Panc1 (cell line): ENCODE measurements around the gene COTL1. TPM values are rescaled to one million over a fixed set of nuclear protein-coding genes. Genes with fewer than 3 reads are reported as not detected.
"Not testable (repeated sequence)": the region's sequence is repeated elsewhere in the genome, so short reads cannot be mapped to it uniquely, and the experiment has no call there.

Experiments
- ATAC-seq: fragments of 200-7000 bp; cut with Tn5 transposase; 2 replicates; pipeline ENCODE4 v1.9.1; 2020; ENCODE audit warnings: mild to moderate bottlenecking, moderate library complexity
- BruUV-seq: library from RNA; stranded (reverse); fragments of 400-500 nt; replicated peaks from 2 replicates; lab custom pipeline; 2021; lab: Mats Ljungman, UMichigan
- CTCF ChIA-PET: fragments of 300-600 bp; sonication (Branson Sonifier 250); formaldehyde crosslinking; loops from one replicate; lab custom pipeline; 2022; ENCODE audit warnings: antibody characterized with exemption; lab: Charles Lee
- POLR2A ChIA-PET: fragments of 300-600 bp; sonication (Branson Sonifier 250); formaldehyde crosslinking; loops from one replicate; lab custom pipeline; 2022; ENCODE audit warnings: antibody characterized with exemption; lab: Charles Lee
- DNase-seq: peaks from one replicate; pipeline ENCODE4 v3.0.0-alpha.2; 2010; ENCODE audit warnings: low read depth, low spot score
- H3K27ac ChIP-seq: 2 replicates; pipeline ENCODE4 v1.5.1; 2011; ENCODE audit warnings: mild to moderate bottlenecking, low read length, inconsistent platforms
- H3K27me3 ChIP-seq: fragments of 200-500 bp; sonication (Bioruptor generic); 2 replicates; pipeline ENCODE4 v1.6.0; 2014; ENCODE audit warnings: low read length, inconsistent platforms; ENCODE audit not compliant: control insufficient read depth, insufficient read depth
- H3K36me3 ChIP-seq: fragments of 200-500 bp; sonication (Bioruptor generic); 2 replicates; pipeline ENCODE4 v1.5.1; 2014; ENCODE audit warnings: inconsistent platforms, mild to moderate bottlenecking, low read length, moderate library complexity; ENCODE audit not compliant: control insufficient read depth, insufficient read depth
- H3K4me1 ChIP-seq: 2 replicates; pipeline ENCODE4 v1.5.1; 2011; ENCODE audit warnings: inconsistent platforms, mild to moderate bottlenecking, low read length, moderate library complexity; ENCODE audit not compliant: control insufficient read depth, insufficient read depth
- H3K4me3 ChIP-seq, 2 experiments: 2 replicates each; pipeline ENCODE4 v1.5.1; 2011 to 2012; ENCODE audit warnings: low read depth in 2 of 2, low read length in 2 of 2, mild to moderate bottlenecking in 2 of 2, inconsistent platforms in 1 of 2, moderate library complexity in 1 of 2
- H3K9me3 ChIP-seq: fragments of 200-500 bp; sonication (Bioruptor generic); 2 replicates; pipeline ENCODE4 v1.5.1; 2014; ENCODE audit warnings: low read depth, mild to moderate bottlenecking, inconsistent platforms, low read length, moderate library complexity; ENCODE audit not compliant: control insufficient read depth, insufficient read depth
- CTCF ChIP-seq: fragments of 450-650 bp; IDR thresholded peaks from 2 replicates; pipeline ENCODE4 v1.5.1; 2017; ENCODE audit warnings: mild to moderate bottlenecking
- POLR2AphosphoS5 ChIP-seq: IDR thresholded peaks from 2 replicates; pipeline ENCODE4 v1.6.1; 2012; ENCODE audit warnings: mild to moderate bottlenecking, low read depth, low read length, moderate library complexity
- REST ChIP-seq, 2 experiments: IDR thresholded peaks; 2 replicates each; pipeline ENCODE4 v1.6.1; 2011 to 2012; ENCODE audit warnings: low read depth in 2 of 2, control low read depth in 1 of 2, low read length in 1 of 2, mild to moderate bottlenecking in 1 of 2, moderate library complexity in 1 of 2; ENCODE audit not compliant: insufficient read depth in 1 of 2
- SIN3A ChIP-seq: IDR thresholded peaks from 2 replicates; pipeline ENCODE4 v1.6.1; 2012; ENCODE audit warnings: low read depth, mild to moderate bottlenecking, low read length, moderate library complexity, borderline replicate concordance; ENCODE audit not compliant: insufficient read depth
- TCF7L2 ChIP-seq: IDR thresholded peaks from 2 replicates; pipeline ENCODE4 v1.6.1; 2011; ENCODE audit warnings: mild to moderate bottlenecking, low read depth, low read length, inconsistent platforms
- in situ Hi-C: cut with HindIII; loops from 2 replicates; pipeline ENCODE4 v1.10.0; 2016; ENCODE audit warnings: low sequenced_read_pairs, low pct_unique_long_range_greater_than_20kb
- intact Hi-C: fragments of 100-400 bp; cut with micrococcal nuclease; formaldehyde crosslinking; loops from one replicate; pipeline ENCODE4 v1.10.0; 2022; ENCODE audit not compliant: unreplicated experiment
- total RNA-seq: library from RNA; stranded (reverse); gene quantifications from one replicate; pipeline ENCODE4 v1.2.1, GENCODE V29; 2021; ENCODE audit not compliant: unreplicated experiment

COTL1 gene
- total RNA-seq, 1 experiment from 2014 or later: 302 TPM

- H3K27ac ChIP-seq: no peak overlapping the region
- in situ Hi-C loops: no loop called here
- ATAC-seq (no peak), DNase-seq (no peak)
- ChIA-PET CTCF (no interaction called here), POLR2A (no interaction called here)
- no peaks in the 10 kb centered on the region for H3K27me3 ChIP-seq
- no peaks in the 10 kb centered on the region for H3K36me3 ChIP-seq
- no TSS peak for BruUV-seq
- H3K9me3 ChIP-seq: no peaks in the 10 kb centered on the region
- no peak for TF ChIP-seq TCF7L2
- TF ChIP-seq SIN3A: no peak
- TF ChIP-seq CTCF: no peak
- no peak for TF ChIP-seq REST (IDR thresholded peaks at IDR 0.05; ENCODE audit: insufficient read depth in 1 of 2, low read depth in 2 of 2, low read length in 1 of 2)
- TF ChIP-seq POLR2AphosphoS5: no peak
- H3K4me1 ChIP-seq: no peaks in the 10 kb centered on the region
- intact Hi-C loops: no loop called here
- H3K4me3 ChIP-seq: no peak overlapping the region
Measured at GRCh38 chr16:84635702-84636101, 17.8 kb upstream of the COTL1 start.

- ChIA-PET POLR2A (no interaction called here), CTCF (interaction anchor here (0.9 kb wide), 1 partner anchor 16 kb away, joined by 6 read pairs; no protein-coding TSS in a partner anchor)
- no peak for ATAC-seq
- BruUV-seq: no TSS peak
- intact Hi-C loops: no loop called here
- TF ChIP-seq SIN3A (no peak), TCF7L2 (no peak), REST (IDR thresholded peaks at IDR 0.05; ENCODE audit: insufficient read depth in 1 of 2, low read depth in 2 of 2, low read length in 1 of 2) (no peak), CTCF (no peak), POLR2AphosphoS5 (no peak)
- H3K9me3 ChIP-seq: no peaks in the 10 kb centered on the region
- no peak overlapping the region for H3K27ac ChIP-seq
- H3K27me3 ChIP-seq: no peaks in the 10 kb centered on the region
- H3K36me3 ChIP-seq: no peaks in the 10 kb centered on the region
- in situ Hi-C loops: no loop called here
- H3K4me1 ChIP-seq: no peaks in the 10 kb centered on the region
- H3K4me3 ChIP-seq: no peak overlapping the region
- DNase-seq: no peak
Measured at GRCh38 chr16:84633622-84634021, 15.7 kb upstream of the COTL1 start.

GRCh38 chr16:84632862-84633261, 15.0 kb upstream of the COTL1 start:
- CTCF ChIA-PET: not testable (repeated sequence)

More at GRCh38 chr16:84632862-84633261, 15.0 kb upstream of the COTL1 start:
- BruUV-seq, in situ Hi-C loops, H3K9me3 ChIP-seq, intact Hi-C loops, H3K4me1 ChIP-seq, H3K36me3 ChIP-seq, ATAC-seq, DNase-seq, POLR2A ChIA-PET, H3K27ac ChIP-seq, H3K27me3 ChIP-seq, H3K4me3 ChIP-seq: not testable (repeated sequence)
